ENCODE data around the gene HMSD.
"Not testable (repeated sequence)": the region's sequence is repeated elsewhere in the genome, so short reads cannot be mapped to it uniquely, and the experiment has no call there.

HMSD gene

DNA sequence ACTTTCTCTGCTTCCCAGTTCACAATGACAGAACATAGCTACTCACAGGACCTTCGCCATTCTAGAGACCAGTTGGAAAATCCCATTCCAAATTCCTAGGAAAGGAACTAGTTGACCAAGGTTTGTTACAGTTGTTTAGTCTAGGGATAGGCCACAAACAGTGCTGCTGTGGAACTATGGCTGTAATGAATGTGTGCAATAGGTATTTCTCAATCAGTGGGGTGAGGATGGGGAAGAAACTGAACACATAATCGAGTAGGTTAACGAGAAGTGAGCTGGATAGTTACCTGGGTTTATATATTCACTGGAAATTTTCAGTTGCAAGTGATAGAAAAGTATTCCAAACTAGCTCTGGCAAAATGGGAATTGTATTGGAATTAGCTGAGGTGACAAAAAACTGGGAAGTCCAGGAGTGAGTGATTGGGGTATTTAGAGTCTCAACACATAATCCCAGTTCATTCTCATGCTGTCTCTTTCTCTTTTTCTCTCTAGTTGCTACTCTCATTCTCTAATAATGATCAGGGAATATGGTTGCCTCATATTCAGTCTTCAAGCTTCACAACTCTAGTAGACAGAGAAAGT, 18.2 kb upstream of the HMSD start:
- TF ChIP-seq, protein P1, sequence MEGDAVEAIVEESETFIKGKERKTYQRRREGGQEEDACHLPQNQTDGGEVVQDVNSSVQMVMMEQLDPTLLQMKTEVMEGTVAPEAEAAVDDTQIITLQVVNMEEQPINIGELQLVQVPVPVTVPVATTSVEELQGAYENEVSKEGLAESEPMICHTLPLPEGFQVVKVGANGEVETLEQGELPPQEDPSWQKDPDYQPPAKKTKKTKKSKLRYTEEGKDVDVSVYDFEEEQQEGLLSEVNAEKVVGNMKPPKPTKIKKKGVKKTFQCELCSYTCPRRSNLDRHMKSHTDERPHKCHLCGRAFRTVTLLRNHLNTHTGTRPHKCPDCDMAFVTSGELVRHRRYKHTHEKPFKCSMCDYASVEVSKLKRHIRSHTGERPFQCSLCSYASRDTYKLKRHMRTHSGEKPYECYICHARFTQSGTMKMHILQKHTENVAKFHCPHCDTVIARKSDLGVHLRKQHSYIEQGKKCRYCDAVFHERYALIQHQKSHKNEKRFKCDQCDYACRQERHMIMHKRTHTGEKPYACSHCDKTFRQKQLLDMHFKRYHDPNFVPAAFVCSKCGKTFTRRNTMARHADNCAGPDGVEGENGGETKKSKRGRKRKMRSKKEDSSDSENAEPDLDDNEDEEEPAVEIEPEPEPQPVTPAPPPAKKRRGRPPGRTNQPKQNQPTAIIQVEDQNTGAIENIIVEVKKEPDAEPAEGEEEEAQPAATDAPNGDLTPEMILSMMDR (conservative IDR thresholded peaks at IDR 0.05; ENCODE audit: control insufficient read depth, insufficient read depth, low read depth, low read length): no peak
- DNase-seq (ENCODE audit: low read depth): no peak
- H3K4me3 ChIP-seq (ENCODE audit: control insufficient read depth, low read depth, low read length): no peak overlapping the region

DNA sequence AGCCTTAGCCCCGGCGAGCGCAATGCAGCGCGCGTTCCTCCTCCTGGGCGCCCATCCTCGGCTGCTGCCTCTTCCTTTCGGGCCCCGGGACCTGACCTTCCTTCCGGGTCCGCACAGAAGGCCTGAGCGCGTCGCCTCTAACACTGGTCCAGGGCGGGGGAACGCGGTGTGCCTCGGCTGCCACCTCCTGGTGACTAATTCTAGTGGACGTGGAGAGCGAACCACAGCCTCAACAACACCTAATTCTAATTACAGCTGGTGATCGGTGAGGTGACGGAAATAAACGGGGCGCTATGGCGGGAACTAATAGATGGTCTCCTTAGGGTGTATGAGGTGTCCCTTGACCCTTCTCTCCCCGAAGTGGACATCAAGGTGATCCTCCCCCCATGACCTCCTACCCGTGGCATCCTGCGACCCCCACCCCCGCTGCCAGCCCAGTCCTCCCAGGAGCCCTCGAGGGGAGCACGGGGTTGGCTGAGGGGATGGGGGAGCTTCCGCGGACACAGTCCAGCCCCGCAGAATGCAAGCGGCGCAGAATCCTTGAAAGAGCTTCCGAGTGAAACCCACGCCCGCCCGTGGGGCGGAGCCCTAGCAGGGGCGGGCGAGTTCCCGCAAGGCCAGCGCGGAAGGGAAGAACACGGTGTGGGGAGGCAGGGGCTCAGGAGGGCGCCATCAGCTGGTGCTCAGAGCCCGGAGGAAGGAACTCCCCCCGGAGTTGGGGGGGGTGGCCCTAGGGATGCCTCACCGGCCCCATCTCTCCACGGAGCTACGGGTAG, 12.8 kb upstream of the HMSD start:
- DNase-seq (ENCODE audit: low read depth): peak; percentile 68
- TF ChIP-seq, protein P1 (conservative IDR thresholded peaks at IDR 0.05; ENCODE audit: control insufficient read depth, insufficient read depth, low read depth, low read length): peak; percentile 57
- peak overlapping the region; percentile 60 for H3K4me3 ChIP-seq (ENCODE audit: control insufficient read depth, low read depth, low read length)

DNA sequence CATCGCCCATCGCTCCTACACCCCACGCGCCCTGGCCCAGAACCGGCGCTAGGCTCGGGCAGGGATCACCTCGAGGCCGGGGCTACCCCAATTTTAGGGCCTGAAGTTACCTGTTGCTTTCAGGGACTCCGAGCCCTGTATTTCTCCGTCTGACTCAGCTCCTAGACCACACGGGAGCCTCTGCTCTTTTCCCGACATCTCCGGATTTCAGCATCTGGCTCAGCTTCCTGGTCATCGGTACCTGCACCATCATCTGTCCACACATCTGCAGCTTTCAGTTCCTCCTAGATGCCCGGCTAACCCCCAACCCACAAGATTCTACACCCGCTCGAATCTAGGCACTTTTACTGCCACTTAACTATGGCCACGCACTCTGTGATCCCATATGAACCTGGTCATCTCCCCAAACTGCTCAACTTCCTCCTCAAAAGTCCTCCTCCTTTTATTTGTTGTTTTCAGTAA, 12.1 kb upstream of the HMSD start:
- TF ChIP-seq, protein P1 (conservative IDR thresholded peaks at IDR 0.05; ENCODE audit: control insufficient read depth, insufficient read depth, low read depth, low read length): no peak
- H3K4me3 ChIP-seq (ENCODE audit: control insufficient read depth, low read depth, low read length): peak overlapping the region; percentile 60
- DNase-seq (ENCODE audit: low read depth): no peak

DNA sequence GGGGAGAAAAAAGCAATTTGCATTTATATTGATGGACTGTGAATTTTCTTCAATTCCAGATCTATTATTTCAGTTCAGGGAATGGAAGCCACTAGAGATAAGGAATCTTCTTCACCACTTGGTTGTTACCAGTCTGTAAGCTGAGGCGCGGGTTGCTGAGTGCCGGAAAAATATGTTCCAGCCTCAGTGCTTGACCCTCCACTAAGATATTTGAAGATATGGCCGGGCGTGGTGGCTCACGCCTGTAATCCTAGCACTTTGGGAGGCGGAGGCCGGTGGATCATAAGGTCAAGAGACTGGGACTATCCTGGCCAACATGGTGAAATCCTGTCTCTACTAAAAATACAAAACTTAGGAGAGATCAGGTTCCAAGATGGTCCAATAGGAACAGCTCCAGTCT, 9.1 kb upstream of the HMSD start:
- TF ChIP-seq, protein P1 (conservative IDR thresholded peaks at IDR 0.05; ENCODE audit: control insufficient read depth, insufficient read depth, low read depth, low read length): no peak
- no peak for DNase-seq (ENCODE audit: low read depth)
- no peak overlapping the region for H3K4me3 ChIP-seq (ENCODE audit: control insufficient read depth, low read depth, low read length)

DNA sequence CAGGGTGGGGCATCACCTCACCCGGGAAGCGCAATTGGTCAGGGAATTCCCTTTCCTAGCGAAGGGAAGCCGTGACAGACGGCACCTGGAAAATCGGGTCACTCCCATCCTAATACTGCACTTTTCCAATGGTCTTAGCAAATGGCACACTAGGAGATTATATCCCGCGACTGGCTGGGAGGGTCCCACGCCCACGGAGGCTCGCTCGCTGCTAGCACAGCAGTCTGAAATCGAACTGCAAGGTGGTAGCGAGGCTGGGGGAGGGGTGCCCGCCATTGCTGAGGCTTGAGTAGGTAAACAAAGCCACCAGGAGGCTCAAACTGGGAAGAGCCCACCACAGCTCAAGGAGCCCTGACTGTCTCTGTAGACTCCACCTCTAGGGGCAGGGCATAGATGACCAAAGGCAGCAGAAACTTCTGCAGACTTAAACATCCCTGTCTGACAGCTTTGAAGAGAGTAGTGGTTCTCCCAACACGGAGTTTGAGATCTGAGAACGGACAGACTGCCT, 8.5 kb upstream of the HMSD start:
- H3K4me3 ChIP-seq (ENCODE audit: control insufficient read depth, low read depth, low read length); DNase-seq (ENCODE audit: low read depth): not testable (repeated sequence)

DNA sequence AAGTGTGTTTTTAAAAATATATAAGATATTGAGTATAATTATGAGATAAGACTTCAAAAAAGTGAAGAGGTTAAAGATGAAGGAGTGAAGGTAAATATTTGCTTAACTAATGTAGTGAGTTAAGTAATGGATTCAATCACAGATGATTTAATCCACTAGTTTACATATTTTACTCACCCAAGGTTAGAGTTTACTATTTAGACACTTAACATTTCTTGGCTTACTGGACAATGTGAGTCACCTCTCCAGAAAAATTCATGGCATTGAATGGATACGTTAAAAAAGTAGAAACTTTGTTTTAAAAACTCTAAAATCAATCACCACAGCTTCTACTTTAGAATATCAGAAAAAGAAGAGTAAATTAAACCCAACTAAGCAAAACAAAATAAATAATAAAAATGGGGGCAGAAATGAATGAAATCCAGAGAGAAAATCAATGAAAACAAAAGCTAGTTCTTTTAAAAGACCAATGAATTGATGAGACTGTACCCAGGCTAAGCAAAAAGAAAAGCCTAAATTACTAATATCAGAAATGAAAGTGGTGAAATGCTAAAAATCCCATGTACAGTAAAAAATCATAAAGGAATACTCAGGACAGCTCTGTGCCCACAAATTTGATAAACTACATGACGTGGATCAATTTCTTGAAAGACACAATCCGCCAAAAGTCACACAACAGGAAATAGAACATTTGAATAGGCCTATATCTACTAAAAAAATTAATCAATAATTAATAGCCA, 1.9 kb upstream of the HMSD start:
- TF ChIP-seq, protein P1 (conservative IDR thresholded peaks at IDR 0.05; ENCODE audit: control insufficient read depth, insufficient read depth, low read depth, low read length): no peak
- no peak overlapping the region for H3K4me3 ChIP-seq (ENCODE audit: control insufficient read depth, low read depth, low read length)
- no peak for DNase-seq (ENCODE audit: low read depth)

DNA sequence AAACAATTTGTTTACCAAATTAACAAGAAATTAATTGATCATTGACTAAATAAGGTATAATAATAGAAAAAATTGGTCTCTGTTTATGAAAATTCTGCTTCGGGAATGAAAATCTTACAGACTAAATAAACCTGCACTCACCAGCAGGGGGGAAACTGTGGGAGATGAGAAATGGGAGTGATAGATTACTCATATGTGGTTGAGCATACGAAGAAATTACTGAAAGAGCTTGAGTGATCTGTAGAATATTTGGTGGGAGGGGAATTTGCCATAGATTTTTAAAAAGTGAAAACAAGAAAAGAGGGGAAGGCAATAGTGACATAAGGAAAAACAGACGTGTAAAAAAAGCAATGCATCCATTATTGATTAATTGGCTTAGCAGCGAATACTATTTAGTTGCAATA, 2.2 kb downstream of the HMSD start:
- TF ChIP-seq, protein P1 (conservative IDR thresholded peaks at IDR 0.05; ENCODE audit: control insufficient read depth, insufficient read depth, low read depth, low read length): peak; percentile 37
- peak; percentile 52 for DNase-seq (ENCODE audit: low read depth)
- no peak overlapping the region for H3K4me3 ChIP-seq (ENCODE audit: control insufficient read depth, low read depth, low read length)
